GM12801 (cell line): Measurements from ENCODE around the gene ARHGEF12.

ENCODE experiments used
- CTCF ChIP-seq: IDR thresholded peaks from one replicate; pipeline ENCODE4 v1.5.1; 2011; ENCODE audit warnings: control low read depth; ENCODE audit not compliant: insufficient read length; ENCODE audit errors: extremely low read depth

ARHGEF12 gene

GRCh38 chr11:120500414-120501071 is 164.3 kb downstream of the ARHGEF12 start:
- no peak for TF ChIP-seq CTCF

- TF ChIP-seq CTCF: no peak
Observed at GRCh38 chr11:120501440-120501839, 165.2 kb downstream of the ARHGEF12 start.

GRCh38 chr11:120501976-120502755 is 166.0 kb downstream of the ARHGEF12 start:
- no peak for TF ChIP-seq CTCF

GRCh38 chr11:120505801-120506425 is 169.7 kb downstream of the ARHGEF12 start:
- no peak for TF ChIP-seq CTCF

- TF ChIP-seq CTCF: no peak
Observed at GRCh38 chr11:120509346-120510053, 173.3 kb downstream of the ARHGEF12 start.

GRCh38 chr11:120510406-120511115 is 174.3 kb downstream of the ARHGEF12 start:
- TF ChIP-seq CTCF: no peak
